CD4-positive, alpha-beta T cell treated with Interleukin-15 for 1 hour (primary cell): ENCODE results near the gene ECHDC3.
"Not testable (repeated sequence)": the region's sequence is repeated elsewhere in the genome, so short reads cannot be mapped to it uniquely, and the experiment has no call there.

Experiments used
- DNase-seq: peaks from one replicate; pipeline ENCODE4 v3.0.0-alpha.2; 2020

ECHDC3 gene

GRCh38 chr10:11742009-11742778, at the start of gene ECHDC3:
TSS of gene ECHDC3 (plus strand) at chr10:11742382. CDS start at chr10:11742577, 195 bp downstream.
- peak; percentile 43 for DNase-seq

- DNase-seq = no peak
Measured at GRCh38 chr10:11693376-11693775, 48.8 kb upstream of the ECHDC3 start.

- DNase-seq = no peak
Measured at GRCh38 chr10:11695779-11696178, 46.4 kb upstream of the ECHDC3 start.

GRCh38 chr10:11697718-11698527, 44.3 kb upstream of the ECHDC3 start:
- DNase-seq = no peak

- DNase-seq = no peak
Measured at GRCh38 chr10:11698691-11699549, 43.3 kb upstream of the ECHDC3 start.

- DNase-seq = no peak
Measured at GRCh38 chr10:11699550-11700097, 42.6 kb upstream of the ECHDC3 start.

GRCh38 chr10:11700539-11700938, 41.6 kb upstream of the ECHDC3 start:
- no peak for DNase-seq

- DNase-seq = no peak
Measured at GRCh38 chr10:11701451-11702095, 40.6 kb upstream of the ECHDC3 start.

GRCh38 chr10:11702264-11702663, 39.9 kb upstream of the ECHDC3 start:
- DNase-seq = no peak

GRCh38 chr10:11704092-11704491, 38.1 kb upstream of the ECHDC3 start:
- no peak for DNase-seq

- DNase-seq = no peak
Measured at GRCh38 chr10:11705722-11706121, 36.5 kb upstream of the ECHDC3 start.

- no peak for DNase-seq
Measured at GRCh38 chr10:11706895-11707567, 35.2 kb upstream of the ECHDC3 start.

- DNase-seq = no peak
Measured at GRCh38 chr10:11707624-11708350, 34.4 kb upstream of the ECHDC3 start.

GRCh38 chr10:11708801-11709200, 33.4 kb upstream of the ECHDC3 start:
- not testable (repeated sequence) for DNase-seq

- DNase-seq = no peak
Measured at GRCh38 chr10:11712744-11713143, 29.4 kb upstream of the ECHDC3 start.

GRCh38 chr10:11713186-11713743, 28.9 kb upstream of the ECHDC3 start:
- no peak for DNase-seq

GRCh38 chr10:11713963-11714362, 28.2 kb upstream of the ECHDC3 start:
- no peak for DNase-seq

GRCh38 chr10:11714750-11715365, 27.3 kb upstream of the ECHDC3 start:
- DNase-seq = no peak

- no peak for DNase-seq
Measured at GRCh38 chr10:11715815-11716494, 26.2 kb upstream of the ECHDC3 start.

GRCh38 chr10:11716686-11717085, 25.5 kb upstream of the ECHDC3 start:
- DNase-seq = no peak
